HepG2 (cell line): Measurements from ENCODE around the gene TMEM108.

Experiments
- DPF2 ChIP-seq: sonication (generic); formaldehyde crosslinking; IDR thresholded peaks from 2 replicates; pipeline ENCODE4 v1.4.0; 2020; ENCODE audit warnings: mild to moderate bottlenecking, low read depth, missing genetic modification reagents, borderline replicate concordance
- EZH2 ChIP-seq: conservative IDR thresholded peaks from 2 replicates; pipeline ENCODE4 v1.6.1; 2012; ENCODE audit warnings: mild to moderate bottlenecking, low read depth, low read length, moderate library complexity
- NR2F2 ChIP-seq: IDR thresholded peaks from 2 replicates; pipeline ENCODE4 v1.6.1; 2012; ENCODE audit warnings: low read depth, inconsistent platforms, borderline replicate concordance
- POGZ ChIP-seq: sonication (generic); formaldehyde crosslinking; IDR thresholded peaks from 2 replicates; pipeline ENCODE4 v1.4.0; 2020; ENCODE audit warnings: mild to moderate bottlenecking, missing genetic modification reagents
- RARA ChIP-seq: IDR thresholded peaks from 2 replicates; pipeline ENCODE4 v1.6.1; 2016; ENCODE audit warnings: missing genetic modification reagents, missing compliant biosample characterization
- RFX3 ChIP-seq: IDR thresholded peaks from 2 replicates; pipeline ENCODE4 v1.6.1; 2016; ENCODE audit warnings: missing biosample characterization, missing genetic modification reagents
- SP1 ChIP-seq, 2 experiments: fragments of 450-650 bp in 1 of 2; sonication (generic) in 1 of 2; formaldehyde crosslinking in 1 of 2; IDR thresholded peaks; 2 replicates each; pipeline versions ENCODE4 v1.4.0 to v1.6.1; 2016 to 2020; ENCODE audit warnings: missing genetic modification reagents in 1 of 2
- TCF7 ChIP-seq: sonication (generic); IDR thresholded peaks from 2 replicates; pipeline ENCODE4 v1.6.1; 2016; ENCODE audit warnings: antibody characterized with exemption, low read depth
- TF ChIP-seq, protein P1 (sequence below): sonication (generic); formaldehyde crosslinking; IDR thresholded peaks from 2 replicates; pipeline ENCODE4 v1.4.0; 2020; ENCODE audit warnings: missing genetic modification reagents

- no peak for TF ChIP-seq NR2F2
- TF ChIP-seq, protein P1, sequence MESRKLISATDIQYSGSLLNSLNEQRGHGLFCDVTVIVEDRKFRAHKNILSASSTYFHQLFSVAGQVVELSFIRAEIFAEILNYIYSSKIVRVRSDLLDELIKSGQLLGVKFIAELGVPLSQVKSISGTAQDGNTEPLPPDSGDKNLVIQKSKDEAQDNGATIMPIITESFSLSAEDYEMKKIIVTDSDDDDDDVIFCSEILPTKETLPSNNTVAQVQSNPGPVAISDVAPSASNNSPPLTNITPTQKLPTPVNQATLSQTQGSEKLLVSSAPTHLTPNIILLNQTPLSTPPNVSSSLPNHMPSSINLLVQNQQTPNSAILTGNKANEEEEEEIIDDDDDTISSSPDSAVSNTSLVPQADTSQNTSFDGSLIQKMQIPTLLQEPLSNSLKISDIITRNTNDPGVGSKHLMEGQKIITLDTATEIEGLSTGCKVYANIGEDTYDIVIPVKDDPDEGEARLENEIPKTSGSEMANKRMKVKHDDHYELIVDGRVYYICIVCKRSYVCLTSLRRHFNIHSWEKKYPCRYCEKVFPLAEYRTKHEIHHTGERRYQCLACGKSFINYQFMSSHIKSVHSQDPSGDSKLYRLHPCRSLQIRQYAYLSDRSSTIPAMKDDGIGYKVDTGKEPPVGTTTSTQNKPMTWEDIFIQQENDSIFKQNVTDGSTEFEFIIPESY (CRISPR knock-in tag): no peak
- no peak for TF ChIP-seq DPF2
- TF ChIP-seq RARA (CRISPR knock-in tag): no peak
- TF ChIP-seq POGZ (CRISPR knock-in tag): no peak
- TF ChIP-seq RFX3 (CRISPR knock-in tag): no peak
- no peak for TF ChIP-seq SP1 (IDR thresholded peaks at IDR 0.05)
- TF ChIP-seq SP1 (CRISPR knock-in tag; IDR thresholded peaks at IDR 0.05): no peak
- no peak for TF ChIP-seq TCF7
- TF ChIP-seq EZH2: no peak
Observed at GRCh38 chr3:133424937-133425869, 387.0 kb downstream of the TMEM108 start.
